ENCODE measurements around the gene SHTN1.

SHTN1 gene

DNA sequence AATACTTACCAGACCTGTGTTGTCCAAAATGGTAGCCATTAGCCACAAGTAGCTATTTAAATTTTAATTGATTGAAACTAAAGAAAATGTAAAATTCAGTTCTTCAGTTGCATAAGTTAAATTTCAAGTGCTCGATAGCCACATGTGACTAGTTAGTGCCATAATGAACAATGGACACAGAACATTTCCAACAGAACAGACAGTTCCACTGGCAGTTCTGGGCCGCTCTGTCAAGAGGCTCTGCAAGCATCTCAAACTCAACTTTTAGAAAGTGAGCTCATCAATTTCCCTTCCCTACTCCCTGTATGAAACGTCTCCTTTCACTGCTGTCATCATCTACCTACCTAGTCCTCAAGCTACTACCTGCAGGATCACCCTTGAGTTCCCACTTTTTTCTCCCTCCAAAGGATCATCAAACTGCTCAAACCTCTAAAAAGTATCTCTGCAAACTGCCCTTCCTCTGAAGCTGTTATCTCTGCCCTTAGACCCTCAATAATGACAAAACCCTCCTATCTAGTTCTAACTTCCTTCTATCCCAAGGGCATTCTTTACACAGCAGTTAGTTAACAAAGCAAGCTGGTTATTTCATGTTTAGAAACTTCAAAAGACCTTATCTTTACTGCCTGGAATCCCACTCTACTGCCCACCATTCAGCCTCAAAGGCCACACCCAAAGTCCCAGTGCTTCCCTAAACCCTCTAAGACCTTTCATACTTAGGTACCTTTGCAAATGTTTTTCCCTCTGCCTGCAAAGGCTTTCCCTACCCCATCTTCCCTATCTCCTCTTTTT, 20.6 kb downstream of the SHTN1 start:
- no peak for DNase-seq

DNA sequence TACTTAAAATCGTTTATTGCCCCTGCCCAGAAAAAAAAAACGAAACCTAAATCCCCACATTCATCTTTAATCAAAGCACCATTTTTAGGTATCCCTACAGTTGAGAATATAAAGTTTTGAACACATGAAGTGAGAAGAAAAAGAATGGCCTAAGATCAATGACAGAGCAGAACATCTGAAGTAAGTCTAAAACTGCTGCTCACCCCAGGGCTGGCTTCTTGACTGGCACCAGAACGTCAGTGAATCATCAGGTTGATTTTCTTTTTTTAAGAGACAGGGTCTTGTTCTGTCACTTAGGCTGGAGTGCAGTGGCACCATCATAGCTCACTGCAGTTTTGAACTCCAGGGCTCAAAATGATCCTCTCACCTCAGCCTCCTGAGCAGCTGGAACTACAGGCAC, 24.9 kb downstream of the SHTN1 start:
- DNase-seq, result no peak

GRCh38 chr10:116978901-116979300, 26.1 kb downstream of the SHTN1 start:
- no peak for DNase-seq

- peak; percentile 29 for DNase-seq
Measured at GRCh38 chr10:116974456-116975005, 30.5 kb downstream of the SHTN1 start.

GRCh38 chr10:116973946-116974455, 31.0 kb downstream of the SHTN1 start:
- no peak for DNase-seq

GRCh38 chr10:116973371-116973905, 31.5 kb downstream of the SHTN1 start:
- no peak for DNase-seq

DNA sequence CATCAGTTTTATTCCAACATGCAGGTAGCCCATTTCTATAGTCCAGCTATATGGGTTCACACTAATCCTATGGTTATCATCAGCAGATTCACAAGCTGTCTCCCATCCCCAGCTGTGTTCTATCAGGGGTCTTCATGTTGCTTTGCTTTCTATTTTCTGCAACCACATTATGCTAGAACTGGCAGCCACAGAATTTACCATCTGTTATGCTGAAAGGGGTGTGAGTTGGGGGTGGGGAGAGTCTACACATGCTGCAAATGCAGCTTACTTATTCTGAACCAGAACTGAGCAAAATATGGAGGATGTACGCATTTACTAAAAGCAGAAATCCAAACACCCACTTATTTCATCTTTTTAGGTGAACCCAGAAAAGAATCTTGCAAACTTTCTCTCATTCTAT, 32.9 kb downstream of the SHTN1 start:
- DNase-seq, result no peak

- no peak for DNase-seq
Measured at GRCh38 chr10:116970050-116970449, 34.9 kb downstream of the SHTN1 start.

DNA sequence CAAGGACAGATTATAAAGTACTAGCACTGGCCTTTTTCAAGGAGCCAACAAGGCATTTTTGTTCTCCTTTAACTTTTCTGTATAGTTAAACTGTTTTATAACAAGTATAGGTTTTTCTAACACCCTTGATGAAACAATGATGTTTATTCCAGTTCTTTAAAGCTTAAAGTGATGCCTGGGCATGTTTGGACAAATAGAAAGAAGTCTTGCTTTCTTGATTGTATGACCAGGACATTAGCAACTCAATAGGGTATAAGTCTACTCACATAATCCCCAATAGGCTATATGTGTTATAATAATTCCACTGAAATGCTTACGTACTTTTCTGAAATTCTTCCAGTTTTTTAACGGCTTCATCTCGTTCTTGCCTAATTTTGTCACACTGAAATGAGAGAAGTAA, 36.7 kb downstream of the SHTN1 start:
- no peak for DNase-seq

- DNase-seq, result peak; percentile 97
Measured at GRCh38 chr10:116961406-116962251, 43.4 kb downstream of the SHTN1 start.

DNA sequence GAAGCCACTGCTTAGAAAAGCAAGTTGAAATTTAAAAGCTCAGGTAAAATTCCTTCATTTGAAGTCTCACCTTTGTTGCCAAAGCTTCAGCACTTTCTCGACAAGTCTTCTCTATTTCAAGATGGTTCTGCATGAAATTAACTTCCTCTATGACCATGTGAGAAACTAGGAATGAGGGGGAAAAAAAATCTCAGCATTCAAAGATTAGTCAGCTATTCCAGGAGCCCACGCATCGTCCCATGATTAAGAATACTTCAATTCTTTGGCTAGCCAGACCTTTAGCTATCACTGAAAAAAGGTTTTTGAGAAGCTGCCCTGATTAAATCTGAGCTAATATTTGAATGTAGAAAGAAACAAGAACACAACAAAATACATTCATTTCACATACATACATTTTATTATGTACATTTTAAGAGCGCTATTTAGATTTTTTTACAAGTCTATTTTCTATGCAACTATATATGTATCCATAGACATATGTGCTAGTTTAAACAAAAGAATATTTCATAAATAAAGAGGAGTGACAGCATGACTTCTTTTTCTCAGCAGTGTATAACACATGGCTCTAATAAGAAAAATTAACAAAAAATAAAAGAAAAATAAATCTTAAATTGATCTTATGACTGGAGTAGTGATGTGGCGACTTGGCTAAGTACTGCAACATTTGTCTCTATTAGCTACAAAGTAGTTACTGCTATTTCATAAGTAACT, 44.8 kb downstream of the SHTN1 start:
- no peak for DNase-seq

DNA sequence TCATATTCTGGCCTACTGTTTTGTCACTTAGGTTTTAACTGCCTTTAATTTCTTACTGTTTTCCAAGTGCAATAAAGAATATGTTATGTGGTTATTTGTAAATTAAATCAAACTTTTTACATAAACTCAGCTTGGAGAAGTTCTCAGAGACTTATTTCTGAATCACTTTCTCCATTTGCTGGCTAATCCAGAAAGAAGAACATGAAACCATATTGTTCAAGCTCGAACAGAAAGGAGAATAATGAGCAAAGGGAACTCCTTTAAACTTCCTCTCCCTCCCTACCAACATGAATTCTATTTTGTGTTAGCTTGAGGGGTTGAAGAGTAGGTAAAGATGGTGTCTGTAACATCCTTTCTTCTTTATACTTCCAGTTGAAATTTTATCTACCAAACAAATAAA, 52.3 kb downstream of the SHTN1 start:
- DNase-seq, result no peak

GRCh38 chr10:116948530-116948870, 56.5 kb downstream of the SHTN1 start:
- no peak for DNase-seq

DNA sequence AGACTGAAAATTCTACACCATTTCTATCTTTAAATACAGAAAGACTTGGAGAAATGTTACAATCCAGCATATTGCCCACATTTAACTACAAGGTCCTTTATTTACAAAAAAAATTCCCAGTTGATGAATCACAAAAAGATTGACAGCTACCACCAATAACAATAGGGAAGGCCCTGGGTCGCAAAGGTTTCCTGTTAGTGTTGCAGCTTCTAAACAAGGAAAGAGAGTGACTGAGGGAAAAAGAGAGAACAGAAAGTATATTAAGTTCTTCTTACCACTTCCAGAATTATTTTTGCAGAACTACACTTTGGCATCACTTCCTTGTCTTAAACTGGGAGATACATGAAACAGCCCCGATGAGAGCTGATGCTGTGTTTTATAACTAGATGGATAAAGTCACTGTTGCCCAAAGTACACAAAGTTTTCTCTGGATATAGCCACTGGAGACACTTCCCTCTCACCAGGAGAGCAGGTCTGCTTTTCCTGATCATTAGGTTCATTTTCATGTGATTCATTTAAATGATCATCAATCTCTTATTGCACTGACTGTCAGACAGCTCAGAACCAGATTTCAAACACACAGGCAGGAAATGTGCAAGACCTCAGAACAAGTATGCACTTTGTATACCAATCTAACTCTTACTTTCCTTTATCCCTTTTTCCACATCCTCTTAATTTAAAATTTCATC, 57.0 kb downstream of the SHTN1 start:
- DNase-seq, result no peak

- DNase-seq, result no peak
Measured at GRCh38 chr10:116944911-116945310, 60.1 kb downstream of the SHTN1 start.

DNA sequence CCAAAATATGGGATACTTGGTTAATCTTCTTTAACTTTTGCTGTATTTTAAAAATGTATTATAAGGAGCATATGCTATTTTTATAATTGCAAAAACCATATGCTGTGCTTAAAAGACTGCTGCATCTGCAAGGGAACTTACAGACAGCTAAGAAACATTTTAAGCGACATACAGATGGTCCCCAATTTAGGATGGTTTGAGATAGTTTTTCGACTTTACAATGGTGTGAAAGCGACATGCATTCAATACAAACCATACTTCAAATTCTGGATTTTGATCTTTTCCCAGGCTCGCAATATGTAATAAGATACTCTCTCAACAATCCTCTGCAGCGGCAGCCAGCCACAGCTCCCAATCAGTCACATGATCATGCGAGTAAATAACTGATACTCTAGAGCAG, 73.2 kb downstream of the SHTN1 start:
- DNase-seq, result no peak

DNA sequence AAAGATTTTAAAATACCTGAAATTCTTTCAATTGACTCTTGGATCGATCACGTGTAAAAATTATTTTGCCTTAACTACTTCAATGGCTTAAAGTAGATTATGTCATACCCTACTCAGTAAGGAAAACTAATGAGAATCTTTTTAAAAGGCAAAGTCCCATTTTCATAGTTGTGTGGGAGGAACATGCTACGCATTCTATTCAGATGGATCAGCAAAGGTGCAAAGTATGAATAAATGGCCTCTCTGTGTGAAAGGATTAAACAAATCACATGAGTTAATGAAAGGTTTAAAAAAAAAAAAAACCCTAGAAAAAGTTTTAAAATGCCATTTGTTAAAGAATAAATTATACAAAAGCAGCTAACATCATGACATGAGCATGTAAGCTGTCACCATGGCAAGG, 78.6 kb downstream of the SHTN1 start:
- no peak for DNase-seq

DNA sequence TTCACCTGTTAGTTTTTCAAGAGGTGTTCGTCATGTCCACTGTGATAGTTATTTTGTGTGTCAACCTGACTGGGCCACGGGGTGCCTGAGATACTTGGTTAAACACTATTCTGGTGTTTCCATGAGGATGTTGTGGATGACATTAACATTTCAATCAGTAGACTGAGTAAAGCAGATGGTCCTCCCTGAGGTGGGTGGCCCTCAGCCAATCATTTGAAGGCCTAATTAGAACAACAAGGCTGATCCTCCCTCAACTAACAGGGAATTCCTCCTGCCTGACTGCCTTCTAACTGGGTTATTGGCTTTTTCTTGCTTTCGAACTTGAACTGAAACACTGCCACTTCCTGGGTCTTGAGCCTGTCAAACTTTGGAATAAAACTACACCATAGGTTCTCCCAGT, 79.9 kb downstream of the SHTN1 start:
- DNase-seq, result no peak

GRCh38 chr10:116919706-116920105, 85.3 kb downstream of the SHTN1 start:
- no peak for DNase-seq

- no peak for DNase-seq
Measured at GRCh38 chr10:116919164-116919563, 85.8 kb downstream of the SHTN1 start.

GRCh38 chr10:116918583-116918982, 86.4 kb downstream of the SHTN1 start:
- DNase-seq, result no peak

DNA sequence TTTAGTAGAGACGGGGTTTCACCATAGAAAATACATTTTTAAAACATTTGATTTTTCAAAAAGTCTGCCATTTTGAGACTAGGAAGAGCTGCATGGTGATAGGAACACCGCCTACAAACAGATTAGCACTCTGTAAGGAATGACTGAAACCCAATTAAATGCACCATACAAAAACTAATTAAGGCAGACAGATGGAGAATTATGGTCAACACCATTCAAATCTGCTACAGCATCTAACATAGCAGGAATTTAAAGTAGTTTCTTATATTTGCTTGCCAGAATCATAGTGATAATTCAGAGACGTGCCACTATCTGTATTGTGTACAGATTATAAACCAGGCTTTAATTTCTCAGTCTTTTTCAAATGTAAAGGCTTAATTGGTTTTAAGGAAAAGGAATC, 87.5 kb downstream of the SHTN1 start:
- DNase-seq, result no peak

Measured in DMS153 (cell line).